ENCODE results near the gene C2CD3.
"Not testable (repeated sequence)": the region's sequence is repeated elsewhere in the genome, so short reads cannot be mapped to it uniquely, and the experiment has no call there.

Gene C2CD3

DNA sequence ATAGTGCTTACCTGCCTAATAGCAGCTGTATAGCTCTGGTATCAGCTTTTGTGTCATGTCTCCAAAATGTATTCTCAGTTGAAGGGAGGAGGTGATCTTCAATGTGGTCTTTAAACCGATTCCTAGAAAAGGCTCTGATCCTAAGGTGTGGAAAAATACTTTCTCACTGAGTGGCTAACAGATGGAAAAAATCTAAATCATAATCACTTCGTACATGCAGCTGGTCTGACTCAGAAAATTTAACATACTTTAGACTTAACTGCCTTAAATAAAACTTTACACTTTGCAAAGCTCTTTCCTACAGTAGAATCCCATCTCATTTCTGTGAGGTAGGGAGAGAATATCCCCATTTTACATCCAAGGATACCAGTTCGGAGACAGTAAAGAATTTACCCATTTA is 38.0 kb downstream of the C2CD3 start:
- Histone ChIP-seq H3K9me3 (ENCODE audit: insufficient read depth, low read length) (no peaks in the 10 kb centered on the region), H3K4me2 (ENCODE audit: low read length) (no peak overlapping the region), H3K27me3 (ENCODE audit: low read depth, low read length) (no peaks in the 10 kb centered on the region), H2AFZ (ENCODE audit: low read depth, low read length) (no peak overlapping the region), H3K79me2 (ENCODE audit: low read length) (no peaks in the 10 kb centered on the region), H3K9ac (ENCODE audit: low read length) (no peak overlapping the region), H4K20me1 (ENCODE audit: insufficient read depth, low read length) (no peaks in the 10 kb centered on the region), H3K36me3 (replicated peaks; ENCODE audit: low read depth, low read length) (peaks cover 41% of the 10 kb centered on the region), H3K27ac (ENCODE audit: low read length) (no peak overlapping the region), H3K4me3 (ENCODE audit: low read length) (no peak overlapping the region), H3K4me1 (ENCODE audit: low read length) (no peaks in the 10 kb centered on the region)
- TF ChIP-seq CTCF (IDR thresholded peaks at IDR 0.05; ENCODE audit: low read depth, low read length) = no peak
- TF ChIP-seq EZH2phosphoT487 (IDR thresholded peaks at IDR 0.05; ENCODE audit: low read depth) = no peak

DNA sequence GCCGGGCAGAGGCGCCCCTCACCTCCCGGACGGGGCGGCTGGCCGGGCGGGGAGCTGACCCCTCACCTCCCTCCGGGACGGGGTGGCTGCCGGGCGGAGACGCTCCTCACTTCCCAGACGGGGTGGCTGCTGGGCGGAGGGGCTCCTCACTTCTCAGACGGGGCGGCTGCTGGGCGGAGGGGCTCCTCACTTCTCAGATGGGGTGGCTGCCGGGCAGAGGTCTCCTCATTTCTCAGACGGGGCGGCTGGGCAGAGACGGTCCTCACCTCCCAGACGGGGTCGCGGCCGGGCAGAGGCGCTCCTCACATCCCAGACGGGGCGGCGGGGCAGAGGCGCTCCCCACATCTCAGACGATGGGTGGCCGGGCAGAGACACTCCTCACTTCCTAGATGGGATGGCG is 41.7 kb downstream of the C2CD3 start:
- H2AFZ ChIP-seq (ENCODE audit: low read depth, low read length); H3K27me3 ChIP-seq (ENCODE audit: low read depth, low read length); H3K4me3 ChIP-seq (ENCODE audit: low read length); H3K9ac ChIP-seq (ENCODE audit: low read length); H3K79me2 ChIP-seq (ENCODE audit: low read length); H3K4me1 ChIP-seq (ENCODE audit: low read length); H3K27ac ChIP-seq (ENCODE audit: low read length); H4K20me1 ChIP-seq (ENCODE audit: insufficient read depth, low read length); H3K4me2 ChIP-seq (ENCODE audit: low read length); H3K9me3 ChIP-seq (ENCODE audit: insufficient read depth, low read length): not testable (repeated sequence)
- H3K36me3 ChIP-seq (replicated peaks; ENCODE audit: low read depth, low read length) = peaks cover 30% of the 10 kb centered on the region

DNA sequence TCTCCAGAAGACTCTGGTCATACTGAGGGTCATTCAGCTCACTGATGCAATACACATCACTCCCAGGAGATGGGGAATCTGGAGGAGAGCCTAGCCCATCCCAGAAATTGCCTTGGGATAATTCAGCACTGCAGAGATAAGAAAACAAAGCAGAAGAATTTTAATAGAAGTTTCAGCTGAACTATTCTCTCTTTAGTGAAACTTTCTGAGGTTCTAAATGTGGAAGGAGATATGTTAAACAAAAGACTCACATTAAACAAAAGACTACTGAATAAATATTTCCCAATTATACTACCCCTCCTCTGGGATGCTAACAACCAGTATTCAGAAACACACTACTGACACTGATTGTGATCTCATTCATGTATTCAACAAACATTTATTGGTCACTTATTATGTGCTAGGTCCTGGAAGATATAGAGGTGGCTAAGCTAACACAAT is 47.8 kb downstream of the C2CD3 start:
- Histone ChIP-seq H3K27ac (ENCODE audit: low read length) (no peak overlapping the region), H2AFZ (ENCODE audit: low read depth, low read length) (no peak overlapping the region), H3K4me1 (ENCODE audit: low read length) (no peaks in the 10 kb centered on the region), H4K20me1 (ENCODE audit: insufficient read depth, low read length) (no peaks in the 10 kb centered on the region), H3K36me3 (replicated peaks; ENCODE audit: low read depth, low read length) (peaks cover 5% of the 10 kb centered on the region), H3K4me3 (ENCODE audit: low read length) (no peak overlapping the region), H3K9ac (ENCODE audit: low read length) (no peak overlapping the region), H3K4me2 (ENCODE audit: low read length) (no peak overlapping the region), H3K27me3 (ENCODE audit: low read depth, low read length) (no peaks in the 10 kb centered on the region), H3K9me3 (ENCODE audit: insufficient read depth, low read length) (no peaks in the 10 kb centered on the region), H3K79me2 (ENCODE audit: low read length) (no peaks in the 10 kb centered on the region)
- TF ChIP-seq CTCF (IDR thresholded peaks at IDR 0.05; ENCODE audit: low read depth, low read length) = no peak
- TF ChIP-seq EZH2phosphoT487 (IDR thresholded peaks at IDR 0.05; ENCODE audit: low read depth) = no peak

DNA sequence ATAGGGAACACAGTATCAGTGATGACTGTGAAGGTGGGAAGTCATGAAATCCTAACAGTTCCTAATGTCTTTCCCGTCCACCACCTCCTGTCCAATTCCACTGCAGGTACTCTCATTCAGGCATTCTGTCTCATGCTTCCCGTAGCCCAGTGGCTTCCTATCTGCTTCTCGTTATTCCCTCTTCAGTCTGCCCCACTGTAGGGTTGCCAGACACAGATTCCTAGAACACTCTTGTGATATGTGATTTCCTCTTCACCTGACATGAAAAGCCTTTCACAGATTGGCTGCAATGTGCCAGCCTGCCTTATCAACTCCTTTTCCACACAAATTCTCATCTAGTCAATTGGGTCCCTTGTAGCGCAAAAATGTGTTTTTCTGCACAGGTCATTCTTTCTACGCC is 49.0 kb downstream of the C2CD3 start:
- no peaks in the 10 kb centered on the region for H4K20me1 ChIP-seq (ENCODE audit: insufficient read depth, low read length)
- no peaks in the 10 kb centered on the region for H3K9me3 ChIP-seq (ENCODE audit: insufficient read depth, low read length)
- TF ChIP-seq EZH2phosphoT487 (IDR thresholded peaks at IDR 0.05; ENCODE audit: low read depth) (no peak), CTCF (IDR thresholded peaks at IDR 0.05; ENCODE audit: low read depth, low read length) (no peak)
- no peak overlapping the region for H2AFZ ChIP-seq (ENCODE audit: low read depth, low read length)
- H3K27ac ChIP-seq (ENCODE audit: low read length) = no peak overlapping the region
- no peak overlapping the region for H3K4me3 ChIP-seq (ENCODE audit: low read length)
- no peak overlapping the region for H3K4me2 ChIP-seq (ENCODE audit: low read length)
- H3K79me2 ChIP-seq (ENCODE audit: low read length) = no peaks in the 10 kb centered on the region
- H3K36me3 ChIP-seq (replicated peaks; ENCODE audit: low read depth, low read length) = peaks cover 5% of the 10 kb centered on the region
- no peaks in the 10 kb centered on the region for H3K27me3 ChIP-seq (ENCODE audit: low read depth, low read length)
- no peaks in the 10 kb centered on the region for H3K4me1 ChIP-seq (ENCODE audit: low read length)
- H3K9ac ChIP-seq (ENCODE audit: low read length) = no peak overlapping the region

GRCh38 chr11:74120260-74121035 is 50.4 kb downstream of the C2CD3 start:
- H3K79me2 ChIP-seq (ENCODE audit: low read length); H3K9me3 ChIP-seq (ENCODE audit: insufficient read depth, low read length); H3K4me3 ChIP-seq (ENCODE audit: low read length); H3K4me1 ChIP-seq (ENCODE audit: low read length); H4K20me1 ChIP-seq (ENCODE audit: insufficient read depth, low read length); H3K4me2 ChIP-seq (ENCODE audit: low read length); H2AFZ ChIP-seq (ENCODE audit: low read depth, low read length); H3K9ac ChIP-seq (ENCODE audit: low read length); H3K27me3 ChIP-seq (ENCODE audit: low read depth, low read length); H3K27ac ChIP-seq (ENCODE audit: low read length); H3K36me3 ChIP-seq (replicated peaks; ENCODE audit: low read depth, low read length): not testable (repeated sequence)
